Measurements from ENCODE around the gene MB.
A peak's percentile ranks its signal among the peaks of the same experiment; 100 is the strongest.

MB gene

GRCh38 chr22:35577799-35578659, 39.1 kb downstream of the MB start:
- no peak overlapping the region for H4K91ac ChIP-seq (ENCODE audit: low read depth, low read length)
- H3K9ac ChIP-seq (ENCODE audit: low read length): no peak overlapping the region
- H3K79me2 ChIP-seq (ENCODE audit: control insufficient read depth, insufficient read depth, low read length, poor library complexity): no peaks in the 10 kb centered on the region
- no peak overlapping the region for H2AK5ac ChIP-seq (ENCODE audit: low read length)
- H3K4ac ChIP-seq (ENCODE audit: low read depth, low read length): no peak overlapping the region
- WGBS (ENCODE audit: extremely low coverage, insufficient coverage, insufficient read length): 100% methylated on average over 1 of the region's 2 CpGs
- H3K79me1 ChIP-seq (ENCODE audit: low read length): no peaks in the 10 kb centered on the region
- no peak overlapping the region for H4K12ac ChIP-seq (ENCODE audit: low read depth, low read length)
- no peak overlapping the region for H3K4me3 ChIP-seq (ENCODE audit: low read depth, low read length)
- peaks cover 0 to 5% of the 10 kb centered on the region in 2 experiments for H3K4me1 ChIP-seq (ENCODE audit: control insufficient read depth in 1 of 2, insufficient read depth in 2 of 2, low read length in 2 of 2)
- H3K27me3 ChIP-seq (ENCODE audit: insufficient read depth, low read length): no peaks in the 10 kb centered on the region
- no peak overlapping the region for H2BK5ac ChIP-seq (ENCODE audit: low read depth, low read length, poor library complexity)
- no peaks in the 10 kb centered on the region for H3K36me3 ChIP-seq (ENCODE audit: control insufficient read depth in 1 of 2, insufficient read depth in 2 of 2, low read length in 2 of 2)
- no peak overlapping the region for H3K23ac ChIP-seq (ENCODE audit: low read length)
- no peak overlapping the region for H3K14ac ChIP-seq (ENCODE audit: low read length)
- no peak overlapping the region for H4K8ac ChIP-seq (ENCODE audit: low read depth, low read length)
- no peak overlapping the region for H2BK120ac ChIP-seq (ENCODE audit: insufficient read depth, low read length, poor library complexity)
- H3K9me3 ChIP-seq (ENCODE audit: insufficient read depth, low read depth, low read length): no peaks in the 10 kb centered on the region
- H3K18ac ChIP-seq (ENCODE audit: low read length): no peak overlapping the region
- H2BK12ac ChIP-seq (ENCODE audit: low read length): no peak overlapping the region
- H2AFZ ChIP-seq (ENCODE audit: insufficient read depth, low read length, poor library complexity): no peak overlapping the region
- H3K27ac ChIP-seq (ENCODE audit: low read depth, low read length): no peak overlapping the region
- no peak for DNase-seq
- no peak overlapping the region for H3K4me2 ChIP-seq (ENCODE audit: low read length)

DNA sequence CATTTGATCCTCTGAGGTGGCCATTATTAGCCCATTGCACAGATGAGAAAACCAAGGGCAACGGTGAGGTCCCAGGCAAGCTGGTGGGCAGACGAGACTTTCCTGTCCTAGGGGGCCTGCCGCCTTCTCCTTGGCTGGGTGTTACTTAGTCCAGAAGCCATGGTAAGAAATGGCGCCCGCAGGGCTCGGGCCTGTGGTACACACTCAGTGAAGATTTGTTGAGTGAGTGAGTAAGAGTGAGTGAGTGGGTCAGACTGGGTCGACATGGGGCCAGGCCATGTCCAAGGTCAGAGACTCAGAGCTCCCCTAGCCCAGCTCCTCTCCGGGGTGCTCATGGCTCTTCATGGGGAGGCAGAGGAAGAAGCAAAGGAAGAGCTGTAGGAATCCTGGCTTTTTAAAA, 40.5 kb downstream of the MB start:
- Histone ChIP-seq H2AFZ (ENCODE audit: insufficient read depth, low read length, poor library complexity) (no peak overlapping the region), H2BK120ac (ENCODE audit: insufficient read depth, low read length, poor library complexity) (no peak overlapping the region), H3K14ac (ENCODE audit: low read length) (no peak overlapping the region), H4K12ac (ENCODE audit: low read depth, low read length) (no peak overlapping the region), H4K8ac (ENCODE audit: low read depth, low read length) (no peak overlapping the region), H3K4me1 (ENCODE audit: control insufficient read depth in 1 of 2, insufficient read depth in 2 of 2, low read length in 2 of 2) (peaks cover 0 to 5% of the 10 kb centered on the region in 2 experiments), H3K79me1 (ENCODE audit: low read length) (no peaks in the 10 kb centered on the region), H4K91ac (ENCODE audit: low read depth, low read length) (no peak overlapping the region), H3K27ac (ENCODE audit: low read depth, low read length) (no peak overlapping the region), H2AK5ac (ENCODE audit: low read length) (no peak overlapping the region), H3K23ac (ENCODE audit: low read length) (no peak overlapping the region), H3K9ac (ENCODE audit: low read length) (no peak overlapping the region), H3K9me3 (ENCODE audit: insufficient read depth, low read depth, low read length) (peaks cover 2% of the 10 kb centered on the region), H2BK5ac (ENCODE audit: low read depth, low read length, poor library complexity) (no peak overlapping the region), H2BK12ac (ENCODE audit: low read length) (no peak overlapping the region), H3K4ac (ENCODE audit: low read depth, low read length) (no peak overlapping the region), H3K4me3 (ENCODE audit: low read depth, low read length) (no peak overlapping the region), H3K18ac (ENCODE audit: low read length) (no peak overlapping the region), H3K27me3 (ENCODE audit: insufficient read depth, low read length) (no peaks in the 10 kb centered on the region), H3K36me3 (ENCODE audit: control insufficient read depth in 1 of 2, insufficient read depth in 2 of 2, low read length in 2 of 2) (no peaks in the 10 kb centered on the region), H3K4me2 (ENCODE audit: low read length) (no peak overlapping the region), H3K79me2 (ENCODE audit: control insufficient read depth, insufficient read depth, low read length, poor library complexity) (no peaks in the 10 kb centered on the region)
- no peak for DNase-seq
- no CpG with 5 or more reads among the region's 8 CpGs for WGBS (ENCODE audit: extremely low coverage, insufficient coverage, insufficient read length)

DNA sequence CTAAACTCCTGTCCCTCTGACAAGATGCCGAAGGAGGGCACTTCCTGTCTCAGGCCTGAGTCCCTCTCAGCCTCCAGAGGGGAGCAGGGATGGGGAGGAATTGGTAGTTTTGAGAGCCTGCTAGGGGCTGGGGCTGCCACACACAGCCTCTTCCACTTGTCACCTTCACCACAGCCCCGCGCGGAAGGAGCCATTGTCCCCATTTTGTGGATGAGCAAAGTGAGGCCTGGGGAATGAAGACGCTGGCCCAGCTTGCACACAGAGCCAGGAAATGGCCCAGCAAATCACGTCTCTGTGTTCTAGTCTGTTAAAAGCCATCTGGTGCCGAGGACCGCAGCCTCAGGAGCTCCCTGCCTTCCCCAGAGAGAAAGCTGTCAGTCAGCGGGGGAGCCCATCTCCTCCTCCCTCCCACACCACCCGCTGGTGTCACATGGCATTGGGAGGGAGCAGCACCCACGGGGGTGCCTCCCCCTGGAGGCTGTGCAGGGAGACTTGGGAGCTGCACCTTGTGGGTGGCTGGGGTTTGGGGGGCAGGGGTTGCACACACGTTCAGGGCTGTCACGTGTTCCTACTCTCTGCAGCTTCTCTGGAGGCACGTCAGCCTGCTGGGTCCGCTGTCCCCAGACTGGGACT, 41.9 kb downstream of the MB start:
- H3K79me2 ChIP-seq (ENCODE audit: control insufficient read depth, insufficient read depth, low read length, poor library complexity): no peaks in the 10 kb centered on the region
- no peak overlapping the region for H3K4me3 ChIP-seq (ENCODE audit: low read depth, low read length)
- H3K79me1 ChIP-seq (ENCODE audit: low read length): no peaks in the 10 kb centered on the region
- H4K12ac ChIP-seq (ENCODE audit: low read depth, low read length): no peak overlapping the region
- no peak overlapping the region for H2AK5ac ChIP-seq (ENCODE audit: low read length)
- no peak for DNase-seq
- no peak overlapping the region for H2BK12ac ChIP-seq (ENCODE audit: low read length)
- H3K23ac ChIP-seq (ENCODE audit: low read length): no peak overlapping the region
- no CpG with 5 or more reads among the region's 15 CpGs for WGBS (ENCODE audit: extremely low coverage, insufficient coverage, insufficient read length)
- no peaks in the 10 kb centered on the region for H3K36me3 ChIP-seq (ENCODE audit: control insufficient read depth in 1 of 2, insufficient read depth in 2 of 2, low read length in 2 of 2)
- no peak overlapping the region for H3K4ac ChIP-seq (ENCODE audit: low read depth, low read length)
- no peak overlapping the region for H3K27ac ChIP-seq (ENCODE audit: low read depth, low read length)
- H3K14ac ChIP-seq (ENCODE audit: low read length): no peak overlapping the region
- H2AFZ ChIP-seq (ENCODE audit: insufficient read depth, low read length, poor library complexity): no peak overlapping the region
- no peak overlapping the region for H3K18ac ChIP-seq (ENCODE audit: low read length)
- no peak overlapping the region for H3K4me2 ChIP-seq (ENCODE audit: low read length)
- peaks cover 2% of the 10 kb centered on the region for H3K9me3 ChIP-seq (ENCODE audit: insufficient read depth, low read depth, low read length)
- H2BK120ac ChIP-seq (ENCODE audit: insufficient read depth, low read length, poor library complexity): no peak overlapping the region
- no peak overlapping the region for H4K91ac ChIP-seq (ENCODE audit: low read depth, low read length)
- H3K4me1 ChIP-seq (ENCODE audit: control insufficient read depth in 1 of 2, insufficient read depth in 2 of 2, low read length in 2 of 2): peaks cover 0 to 2% of the 10 kb centered on the region in 2 experiments
- H3K9ac ChIP-seq (ENCODE audit: low read length): no peak overlapping the region
- H2BK5ac ChIP-seq (ENCODE audit: low read depth, low read length, poor library complexity): no peak overlapping the region
- H3K27me3 ChIP-seq (ENCODE audit: insufficient read depth, low read length): no peaks in the 10 kb centered on the region
- H4K8ac ChIP-seq (ENCODE audit: low read depth, low read length): no peak overlapping the region

DNA sequence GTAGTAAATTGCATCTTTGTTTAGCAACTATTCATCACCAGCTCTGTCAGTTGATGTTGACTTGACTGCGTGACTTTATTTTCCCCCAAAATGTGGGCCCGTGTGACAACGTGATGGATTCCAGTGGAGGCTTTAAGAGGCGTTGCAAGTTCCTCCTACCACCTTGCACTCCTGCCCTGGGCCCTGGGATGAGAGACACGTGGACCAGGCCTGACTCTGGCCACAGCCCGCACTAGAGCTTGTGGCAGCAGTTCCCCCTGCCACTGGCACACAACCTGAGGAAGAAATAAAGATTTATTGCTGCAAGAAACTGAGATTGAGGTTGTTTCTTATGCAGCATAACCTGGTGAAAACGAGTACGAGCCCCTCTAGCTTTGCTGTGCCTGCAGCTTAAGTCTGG, 44.6 kb downstream of the MB start:
- Histone ChIP-seq H3K4me1 (ENCODE audit: control insufficient read depth in 1 of 2, insufficient read depth in 2 of 2, low read length in 2 of 2) (no peaks in the 10 kb centered on the region), H2BK12ac (ENCODE audit: low read length) (no peak overlapping the region), H3K18ac (ENCODE audit: low read length) (no peak overlapping the region), H2BK5ac (ENCODE audit: low read depth, low read length, poor library complexity) (no peak overlapping the region), H3K23ac (ENCODE audit: low read length) (no peak overlapping the region), H3K36me3 (ENCODE audit: control insufficient read depth in 1 of 2, insufficient read depth in 2 of 2, low read length in 2 of 2) (no peaks in the 10 kb centered on the region), H3K14ac (ENCODE audit: low read length) (no peak overlapping the region), H3K27ac (ENCODE audit: low read depth, low read length) (no peak overlapping the region), H3K9me3 (ENCODE audit: insufficient read depth, low read depth, low read length) (peaks cover 2% of the 10 kb centered on the region), H3K9ac (ENCODE audit: low read length) (no peak overlapping the region), H3K4ac (ENCODE audit: low read depth, low read length) (no peak overlapping the region), H4K91ac (ENCODE audit: low read depth, low read length) (no peak overlapping the region), H3K79me1 (ENCODE audit: low read length) (no peaks in the 10 kb centered on the region), H4K12ac (ENCODE audit: low read depth, low read length) (no peak overlapping the region), H2AFZ (ENCODE audit: insufficient read depth, low read length, poor library complexity) (no peak overlapping the region), H3K79me2 (ENCODE audit: control insufficient read depth, insufficient read depth, low read length, poor library complexity) (peaks cover 2% of the 10 kb centered on the region), H2AK5ac (ENCODE audit: low read length) (no peak overlapping the region), H3K4me2 (ENCODE audit: low read length) (no peak overlapping the region), H3K4me3 (ENCODE audit: low read depth, low read length) (peak overlapping the region; percentile 14), H2BK120ac (ENCODE audit: insufficient read depth, low read length, poor library complexity) (no peak overlapping the region), H4K8ac (ENCODE audit: low read depth, low read length) (no peak overlapping the region), H3K27me3 (ENCODE audit: insufficient read depth, low read length) (no peaks in the 10 kb centered on the region)
- DNase-seq: no peak
- no CpG with 5 or more reads among the region's 8 CpGs for WGBS (ENCODE audit: extremely low coverage, insufficient coverage, insufficient read length)

All from trophoblast cell (in vitro differentiated cells and primary cell).